CD4-positive, alpha-beta T cell (primary cell): ENCODE measurements around the gene COG5. TPM values are rescaled to one million over a fixed set of nuclear protein-coding genes. Genes with fewer than 3 reads are reported as not detected.

Source experiments
- ATAC-seq: fragments of 200-7000 bp; cut with Tn5 transposase; one replicate; pipeline ENCODE4 v1.10.0; 2022; ENCODE audit warnings: mild to moderate bottlenecking; ENCODE audit not compliant: poor library complexity
- CTCF ChIA-PET: fragments of 350-600 bp; sonication (Branson Sonifier 250); formaldehyde crosslinking; loops from one replicate; lab custom pipeline; 2021; ENCODE audit warnings: antibody characterized with exemption, inconsistent platforms; lab: Charles Lee
- POLR2A ChIA-PET: fragments of 350-600 bp; sonication (Branson Sonifier 250); formaldehyde crosslinking; loops from one replicate; lab custom pipeline; 2021; ENCODE audit warnings: antibody characterized with exemption, inconsistent platforms; lab: Charles Lee
- DNase-seq, 14 experiments: peaks; one replicate each; pipeline ENCODE4 v3.0.0-alpha.2; 2013 to 2020; ENCODE audit warnings: mixed read lengths in 2 of 14
- H3K27ac ChIP-seq, 2 donors: one replicate each; pipeline versions ENCODE4 v1.5.1 to v1.7.0; 2013; ENCODE audit warnings: low read length in 2 of 2, low read depth in 1 of 2, mild to moderate bottlenecking in 1 of 2
- H3K27me3 ChIP-seq, 2 experiments: 1 replicate in 1 of 2; 2 replicates in 1 of 2; pipeline versions ENCODE4 v1.6.1 to v1.7.0; 2013; ENCODE audit warnings: low read length in 2 of 2, control low read depth in 1 of 2, mild to moderate bottlenecking in 1 of 2, moderate library complexity in 1 of 2; ENCODE audit not compliant: insufficient read depth in 2 of 2, control insufficient read depth in 1 of 2
- H3K36me3 ChIP-seq: one replicate; pipeline ENCODE4 v1.6.1; 2013; ENCODE audit warnings: low read length, control low read depth; ENCODE audit not compliant: insufficient read depth
- H3K4me1 ChIP-seq: one replicate; pipeline ENCODE4 v1.6.1; 2013; ENCODE audit warnings: low read length, control low read depth; ENCODE audit not compliant: insufficient read depth
- H3K4me3 ChIP-seq: one replicate; pipeline ENCODE4 v1.5.1; 2013; ENCODE audit warnings: mild to moderate bottlenecking, low read length, moderate library complexity
- H3K9me3 ChIP-seq, 2 experiments: 1 replicate in 1 of 2; 2 replicates in 1 of 2; pipeline versions ENCODE4 v1.6.1 to v1.7.0; 2013; ENCODE audit warnings: low read length in 2 of 2, mild to moderate bottlenecking in 2 of 2, control low read depth in 1 of 2, moderate library complexity in 1 of 2; ENCODE audit not compliant: control insufficient read depth in 1 of 2, insufficient read depth in 1 of 2
- H3K27ac Mint-ChIP-seq: one replicate; pipeline ENCODE4 v1.8.0; 2020; ENCODE audit warnings: mixed read lengths
- H3K27me3 Mint-ChIP-seq: one replicate; pipeline ENCODE4 v1.8.0; 2021; ENCODE audit warnings: mixed read lengths
- H3K36me3 Mint-ChIP-seq: one replicate; pipeline ENCODE4 v1.8.0; 2021; ENCODE audit warnings: low read depth, mixed read lengths
- H3K4me1 Mint-ChIP-seq: one replicate; pipeline ENCODE4 v1.8.0; 2021; ENCODE audit warnings: low read depth, mixed read lengths
- H3K4me3 Mint-ChIP-seq: one replicate; pipeline ENCODE4 v1.8.0; 2020; ENCODE audit warnings: mild to moderate bottlenecking, mixed read lengths
- H3K9me3 Mint-ChIP-seq: one replicate; pipeline ENCODE4 v1.8.0; 2020; ENCODE audit warnings: mixed read lengths
- intact Hi-C, 2 experiments: fragments of 100-400 bp; cut with DNase I in 1 of 2; cut with micrococcal nuclease in 1 of 2; formaldehyde crosslinking; loops; one replicate each; pipeline versions ENCODE4 v1.15.1 to v1.9.0; 2023 to 2025; cut with DNase I, micrococcal nuclease
- total RNA-seq, 174 experiments: library from RNA in 2 of 174; stranded (reverse) in 2 of 174; gene quantifications; one replicate each; pipeline ENCODE4 v1.2.3 and lab custom pipeline; 2021 to 2026
- TF ChIP-seq, protein P1 (sequence below): fragments of 200-600 bp; IDR thresholded peaks from one replicate; pipeline ENCODE4 v1.8.0; 2022; ENCODE audit warnings: antibody characterized with exemption, mild to moderate bottlenecking

Gene COG5
- total RNA-seq, 2 experiments from 2014 or later, result 43.4 to 44.5 TPM

DNA sequence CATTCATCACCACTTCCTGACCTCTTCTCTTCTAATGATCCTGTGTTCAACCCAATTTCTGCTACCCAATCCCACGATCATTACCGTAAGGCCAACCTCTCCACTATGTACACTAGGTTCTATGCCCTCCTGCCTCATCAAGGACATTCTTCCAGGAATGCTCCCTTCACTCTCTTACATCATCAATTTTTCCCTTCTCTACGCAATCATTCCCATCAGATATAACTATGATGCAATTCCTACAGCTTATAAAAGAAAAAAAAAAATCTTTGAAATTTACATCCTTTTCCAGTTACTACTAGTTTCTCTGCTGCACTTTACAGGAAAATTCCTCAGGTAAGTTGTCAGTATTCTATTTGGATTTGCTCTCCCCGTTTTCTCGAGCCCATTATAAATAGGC, 124.7 kb downstream of the COG5 start:
- no peak overlapping the region for H3K27ac Mint-ChIP-seq
- H3K4me1 Mint-ChIP-seq, result no peaks in the 10 kb centered on the region

DNA sequence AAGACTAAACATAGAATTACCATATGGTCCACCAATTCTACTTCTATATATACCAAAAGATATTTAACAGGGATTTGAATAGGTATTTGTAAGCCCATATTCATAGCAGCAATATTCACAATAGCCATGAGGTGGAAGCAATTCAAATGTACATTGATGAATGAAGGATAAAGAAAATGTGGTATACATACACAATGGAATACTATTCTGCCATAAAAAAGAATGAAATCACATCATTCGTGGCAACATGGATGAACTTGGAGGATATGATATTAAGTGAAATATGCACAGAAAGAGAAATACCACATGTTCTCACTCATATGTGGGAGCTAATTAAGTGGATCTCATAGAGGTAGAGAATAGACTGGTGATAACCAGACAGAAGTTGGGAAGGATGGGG, 128.0 kb downstream of the COG5 start:
- ATAC-seq (no peak), DNase-seq (no peak)
- H3K27ac Mint-ChIP-seq, result no peak overlapping the region
- Histone ChIP-seq H3K4me3 (no peak overlapping the region), H3K27ac (no peak overlapping the region), H3K36me3 (no peaks in the 10 kb centered on the region), H3K4me1 (no peaks in the 10 kb centered on the region), H3K9me3 (no peaks in the 10 kb centered on the region), H3K27me3 (no peaks in the 10 kb centered on the region)
- peaks cover 5% of the 10 kb centered on the region for H3K9me3 Mint-ChIP-seq
- intact Hi-C loops, result no loop called here
- H3K27me3 Mint-ChIP-seq, result no peaks in the 10 kb centered on the region
- POLR2A ChIA-PET, result no interaction called here
- TF ChIP-seq, protein P1, sequence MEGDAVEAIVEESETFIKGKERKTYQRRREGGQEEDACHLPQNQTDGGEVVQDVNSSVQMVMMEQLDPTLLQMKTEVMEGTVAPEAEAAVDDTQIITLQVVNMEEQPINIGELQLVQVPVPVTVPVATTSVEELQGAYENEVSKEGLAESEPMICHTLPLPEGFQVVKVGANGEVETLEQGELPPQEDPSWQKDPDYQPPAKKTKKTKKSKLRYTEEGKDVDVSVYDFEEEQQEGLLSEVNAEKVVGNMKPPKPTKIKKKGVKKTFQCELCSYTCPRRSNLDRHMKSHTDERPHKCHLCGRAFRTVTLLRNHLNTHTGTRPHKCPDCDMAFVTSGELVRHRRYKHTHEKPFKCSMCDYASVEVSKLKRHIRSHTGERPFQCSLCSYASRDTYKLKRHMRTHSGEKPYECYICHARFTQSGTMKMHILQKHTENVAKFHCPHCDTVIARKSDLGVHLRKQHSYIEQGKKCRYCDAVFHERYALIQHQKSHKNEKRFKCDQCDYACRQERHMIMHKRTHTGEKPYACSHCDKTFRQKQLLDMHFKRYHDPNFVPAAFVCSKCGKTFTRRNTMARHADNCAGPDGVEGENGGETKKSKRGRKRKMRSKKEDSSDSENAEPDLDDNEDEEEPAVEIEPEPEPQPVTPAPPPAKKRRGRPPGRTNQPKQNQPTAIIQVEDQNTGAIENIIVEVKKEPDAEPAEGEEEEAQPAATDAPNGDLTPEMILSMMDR, result no peak
- CTCF ChIA-PET, result no interaction called here
- H3K4me1 Mint-ChIP-seq, result peaks cover 5% of the 10 kb centered on the region
- H3K36me3 Mint-ChIP-seq, result peaks cover 45% of the 10 kb centered on the region
- no peak overlapping the region for H3K4me3 Mint-ChIP-seq

More for the DNA sequence above, 124.7 kb downstream of the COG5 start:
- Histone ChIP-seq H3K36me3 (peaks cover 3% of the 10 kb centered on the region), H3K4me1 (no peaks in the 10 kb centered on the region), H3K4me3 (no peak overlapping the region), H3K9me3 (no peaks in the 10 kb centered on the region), H3K27ac (no peak overlapping the region), H3K27me3 (no peaks in the 10 kb centered on the region)
- CTCF ChIA-PET, result no interaction called here
- intact Hi-C loops, result no loop called here
- peaks cover 50% of the 10 kb centered on the region for H3K36me3 Mint-ChIP-seq
- POLR2A ChIA-PET, result no interaction called here
- TF ChIP-seq, protein P1, result no peak
- ATAC-seq (no peak), DNase-seq (no peak)
- H3K27me3 Mint-ChIP-seq, result no peaks in the 10 kb centered on the region
- H3K4me3 Mint-ChIP-seq, result no peak overlapping the region
- H3K9me3 Mint-ChIP-seq, result peaks cover 5% of the 10 kb centered on the region

DNA sequence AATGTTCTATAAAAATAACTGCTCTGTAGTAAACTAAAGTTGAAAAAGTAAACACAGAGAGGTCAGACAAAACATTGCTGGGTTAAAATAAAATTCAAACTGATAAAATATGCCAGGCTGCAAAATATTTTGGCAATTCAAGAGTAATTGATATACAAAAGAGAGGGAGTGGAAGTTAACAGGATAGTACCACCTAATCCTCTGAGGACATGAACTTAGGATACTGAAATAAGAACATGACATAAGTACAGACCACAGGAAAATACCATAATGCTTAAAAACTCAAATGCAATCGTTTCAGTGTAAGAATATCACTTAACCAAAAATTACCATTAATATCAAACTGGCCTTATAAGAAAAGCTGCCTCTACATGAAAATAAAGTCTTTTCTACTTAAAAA, 131.5 kb downstream of the COG5 start:
- no peak overlapping the region for H3K27ac ChIP-seq
- H3K36me3 ChIP-seq, result peaks cover 4% of the 10 kb centered on the region
- ChIA-PET CTCF (no interaction called here), POLR2A (no interaction called here)
- no peaks in the 10 kb centered on the region for H3K9me3 ChIP-seq
- no peak for ATAC-seq
- Mint-ChIP-seq H3K27ac (no peak overlapping the region), H3K36me3 (peaks cover 70% of the 10 kb centered on the region), H3K9me3 (peaks cover 3% of the 10 kb centered on the region), H3K27me3 (no peaks in the 10 kb centered on the region), H3K4me1 (peaks cover 5% of the 10 kb centered on the region), H3K4me3 (no peak overlapping the region)
- DNase-seq, result no peak
- no peak overlapping the region for H3K4me3 ChIP-seq
- TF ChIP-seq, protein P1, result no peak
- H3K27me3 ChIP-seq, result no peaks in the 10 kb centered on the region
- H3K4me1 ChIP-seq, result no peaks in the 10 kb centered on the region
- intact Hi-C loops, result no loop called here
